HG03045 (cell line): ENCODE data around the gene ADD3.

Experiments
- ATAC-seq: cut with Tn5 transposase; IDR thresholded peaks from one replicate; pipeline ENCODE4 v1.9.1; 2021; ENCODE audit warnings: mild to moderate bottlenecking, moderate library complexity; ENCODE audit not compliant: unreplicated experiment

ADD3 gene

DNA sequence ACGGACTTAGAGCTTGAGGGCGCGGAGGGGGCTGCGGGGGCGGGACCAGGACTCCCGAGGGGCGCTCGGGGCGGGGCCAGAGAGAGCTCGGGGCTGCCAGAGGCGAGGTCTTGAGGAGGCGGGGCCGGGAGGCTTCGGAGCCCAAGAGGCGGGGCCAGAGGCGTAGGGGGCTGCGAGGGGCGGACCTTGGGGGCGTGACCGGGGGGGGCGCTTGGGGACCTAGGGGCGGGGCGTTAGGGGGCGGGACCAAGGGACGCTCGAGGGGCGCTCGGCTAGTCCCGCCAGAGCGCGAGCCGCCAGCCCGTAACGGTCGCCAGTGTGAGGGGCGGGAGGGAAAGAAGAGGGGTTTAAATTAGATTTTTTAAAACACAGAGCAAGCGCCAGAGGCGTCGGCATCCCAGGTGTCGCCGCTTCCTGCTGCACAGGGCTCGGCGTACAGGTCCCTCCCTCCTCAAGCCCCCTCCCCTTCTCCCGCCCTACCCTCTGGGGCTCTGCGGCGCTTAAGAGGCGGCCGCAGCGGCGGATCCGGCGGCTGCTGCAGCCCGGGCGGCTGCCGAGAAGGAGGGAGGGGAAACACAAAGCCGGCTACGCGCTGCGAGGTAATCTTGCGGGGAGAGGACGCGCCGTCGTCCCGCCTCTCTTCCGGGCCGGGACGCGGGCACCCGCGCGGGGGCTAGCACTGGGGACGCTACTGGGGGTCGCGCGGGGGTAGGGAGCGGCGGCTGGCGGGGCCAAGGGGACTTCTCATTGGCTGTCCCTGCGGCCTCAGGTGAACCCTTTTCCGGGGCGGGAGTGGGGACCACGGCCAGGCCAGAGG is at the start of gene ADD3:
Gene ADD3, plus strand, starts transcription at position 284 of the 817 bp plus-strand sequence. CDS start 92,670 bp downstream, outside the sequence.
- ATAC-seq: peak; percentile 72

DNA sequence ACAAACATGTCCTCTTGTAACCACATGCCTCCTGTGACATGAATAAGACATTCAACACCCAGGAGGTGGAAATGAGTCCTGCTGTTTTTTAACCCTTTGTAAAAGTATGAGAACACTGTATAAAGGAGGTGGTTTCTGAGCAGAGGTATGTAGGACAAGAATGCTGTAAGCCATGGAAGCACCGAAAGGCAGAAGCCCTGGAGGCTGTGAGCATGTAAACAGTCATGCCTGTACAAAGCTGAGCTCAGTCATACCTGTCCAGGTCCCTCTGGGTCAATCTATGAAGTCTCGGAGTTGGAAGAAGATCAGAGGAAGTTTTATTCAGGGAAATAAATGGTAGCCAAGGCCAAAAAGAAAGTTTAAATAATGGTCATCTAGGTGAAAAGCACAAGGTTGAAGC is 49.7 kb upstream of the ADD3 start:
- ATAC-seq: no peak

- no peak for ATAC-seq
Observed at GRCh38 chr10:109959259-109960145, 48.3 kb upstream of the ADD3 start.

DNA sequence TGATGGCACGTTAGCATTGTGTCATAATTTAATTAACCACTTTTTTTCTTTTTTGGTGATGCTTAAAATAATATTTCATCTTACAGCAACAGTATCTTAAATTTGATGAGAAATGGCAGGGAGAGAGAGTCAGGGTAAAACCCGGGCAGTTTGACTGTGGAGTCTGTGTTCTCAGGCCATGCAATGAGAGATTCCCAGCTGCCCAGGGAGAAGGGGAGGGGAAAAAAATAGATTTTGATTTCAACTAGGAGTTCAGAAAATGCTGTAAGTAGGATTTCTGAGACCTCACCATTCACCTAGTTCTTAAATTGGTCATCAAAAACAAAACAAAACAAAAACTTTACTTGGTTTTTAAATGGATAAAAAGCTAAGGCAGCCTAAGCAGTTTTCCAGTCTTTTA is 47.1 kb upstream of the ADD3 start:
- no peak for ATAC-seq

GRCh38 chr10:109961174-109962001 is 46.4 kb upstream of the ADD3 start:
- no peak for ATAC-seq

GRCh38 chr10:109962247-109962646 is 45.5 kb upstream of the ADD3 start:
- no peak for ATAC-seq

GRCh38 chr10:109963439-109963838 is 44.3 kb upstream of the ADD3 start:
- ATAC-seq: no peak

DNA sequence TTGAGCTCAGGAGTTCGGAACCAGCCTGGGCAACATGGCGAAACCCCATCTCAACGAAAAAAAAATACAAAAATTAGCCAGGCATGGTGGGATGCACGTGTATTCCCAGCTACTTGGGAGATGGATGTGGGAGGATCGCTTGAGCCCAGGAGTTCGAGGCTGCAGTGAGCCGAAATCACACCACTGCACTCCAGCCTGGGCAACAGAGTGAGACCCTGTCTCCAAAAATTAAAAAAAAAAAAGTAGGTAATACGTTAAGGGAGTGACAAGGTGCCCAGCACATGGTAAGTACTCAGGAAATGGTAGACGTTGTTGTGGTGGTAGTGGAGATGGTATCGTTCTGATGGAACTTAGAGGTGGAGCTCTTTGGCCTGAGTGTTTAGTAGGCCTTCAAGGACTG is 43.5 kb upstream of the ADD3 start:
- ATAC-seq: no peak

GRCh38 chr10:109966961-109967738 is 40.6 kb upstream of the ADD3 start:
- ATAC-seq: no peak

GRCh38 chr10:109967739-109968088 is 40.1 kb upstream of the ADD3 start:
- no peak for ATAC-seq

DNA sequence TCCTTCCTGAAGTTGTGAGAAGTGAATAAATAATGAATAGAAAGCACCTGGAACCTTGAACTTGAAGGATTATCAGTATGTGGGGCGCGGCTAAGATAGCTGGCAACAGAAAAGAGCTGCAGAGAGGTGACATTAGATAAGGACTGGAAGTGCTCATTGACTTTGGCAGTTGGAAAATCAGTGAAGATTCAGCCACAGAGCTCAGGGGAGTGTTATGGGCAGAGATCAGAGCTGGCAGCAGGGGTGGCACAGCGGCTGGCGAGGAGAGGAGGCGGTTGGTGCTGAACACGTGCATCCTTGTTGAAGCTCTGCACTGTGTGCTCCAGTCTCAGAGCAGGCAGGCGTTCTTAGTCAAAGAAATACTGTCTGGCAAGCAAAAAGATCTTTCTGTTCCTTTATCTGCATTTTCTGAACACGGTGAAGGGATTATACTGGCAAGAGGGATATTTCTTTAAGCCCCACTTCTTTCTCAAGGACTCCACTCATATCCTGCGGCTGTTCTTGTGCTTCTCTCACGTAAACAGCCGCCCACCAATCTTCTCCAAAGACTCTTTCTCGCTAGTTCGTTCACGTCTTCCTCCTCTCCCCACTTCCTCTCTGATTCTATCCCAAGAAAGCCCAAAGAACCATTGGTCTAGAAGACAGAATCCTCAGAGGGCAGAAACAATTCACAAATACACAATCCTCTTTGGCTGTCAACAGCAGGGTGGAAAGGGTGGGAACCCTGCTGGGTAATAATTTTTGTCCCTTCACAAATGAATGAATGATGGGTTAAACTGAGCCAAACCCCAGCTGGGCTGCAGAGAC is 38.6 kb upstream of the ADD3 start:
- no peak for ATAC-seq

DNA sequence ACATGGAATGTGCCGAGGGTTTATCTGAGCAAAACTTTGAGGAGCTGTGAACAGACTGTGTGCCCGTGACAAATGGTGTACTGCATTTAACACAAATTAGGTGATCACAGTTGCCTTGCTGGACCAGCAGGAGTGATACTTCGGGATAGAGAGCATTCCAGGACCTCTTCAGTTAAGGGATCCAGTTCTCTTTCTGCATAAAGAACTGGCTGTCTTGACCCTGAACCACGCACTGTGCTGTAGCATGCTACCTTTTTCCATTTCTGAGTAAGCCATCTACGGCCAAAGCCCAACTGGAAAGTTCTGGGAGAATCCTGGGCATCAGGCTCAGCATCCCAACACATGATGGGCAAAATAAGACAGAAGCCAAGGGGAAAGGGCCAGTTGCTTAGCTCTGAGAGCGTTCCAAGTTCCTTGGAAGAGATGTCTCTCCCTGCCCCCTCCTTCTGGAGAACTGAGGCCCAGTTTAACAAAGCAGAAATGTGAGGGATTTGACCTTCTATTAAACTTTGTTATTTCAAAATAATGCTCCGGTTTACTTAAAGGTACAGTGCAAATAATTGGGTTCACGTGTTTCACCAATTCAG is 37.9 kb upstream of the ADD3 start:
- ATAC-seq: no peak

GRCh38 chr10:109971634-109972033 is 36.1 kb upstream of the ADD3 start:
- ATAC-seq: no peak

DNA sequence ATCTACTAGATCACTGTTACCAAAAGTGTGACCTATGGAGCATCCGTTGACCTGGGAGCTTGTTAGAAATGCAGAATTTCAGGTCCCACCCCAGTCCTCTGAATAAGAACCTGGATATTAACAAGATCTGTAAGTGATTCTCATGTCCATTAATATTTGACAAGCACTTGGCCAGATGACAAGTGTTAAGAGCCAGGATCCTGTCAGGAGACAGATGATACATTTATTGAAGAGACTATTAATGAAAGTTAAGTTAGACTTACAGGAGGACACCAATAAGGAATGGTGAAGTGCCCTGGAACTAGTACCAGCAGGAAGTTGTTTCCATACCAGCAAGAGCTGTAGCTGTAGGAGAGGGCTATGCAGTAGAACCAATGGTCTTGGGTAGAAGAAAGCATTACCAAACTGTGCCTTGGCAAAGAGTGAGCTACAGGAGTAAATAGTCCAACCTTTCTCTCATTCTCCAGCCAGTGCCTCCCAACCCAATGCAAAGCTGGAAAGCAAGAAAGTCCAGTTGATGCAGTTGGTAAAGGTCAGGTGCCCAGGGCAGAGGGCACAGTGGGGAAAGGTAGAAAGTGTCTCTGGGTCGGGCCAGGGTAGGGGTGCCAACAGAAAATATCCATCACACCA is 35.3 kb upstream of the ADD3 start:
- ATAC-seq: no peak

DNA sequence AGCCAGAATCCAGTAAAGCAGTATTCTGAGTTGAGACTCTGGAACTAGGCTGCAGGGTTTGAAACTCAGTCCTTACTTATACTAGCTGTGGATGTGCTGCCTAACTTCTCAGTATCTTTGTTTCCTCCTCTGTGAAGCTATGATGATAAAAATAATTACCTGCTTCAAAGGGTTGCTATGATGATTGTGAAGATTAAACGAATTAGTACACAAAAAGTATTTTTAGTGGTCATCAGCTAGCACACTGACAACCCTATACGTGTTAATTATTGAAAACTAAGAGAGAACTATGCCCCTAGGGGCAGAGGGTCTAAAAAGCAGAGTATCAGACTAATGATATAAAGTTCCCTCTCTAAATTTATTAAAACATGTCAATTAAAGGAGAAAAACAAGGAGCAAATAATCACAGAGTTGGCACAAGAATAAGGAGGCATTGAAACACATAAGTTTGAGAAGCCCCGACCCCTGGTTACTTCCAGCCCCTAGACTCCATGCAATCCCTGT is 34.4 kb upstream of the ADD3 start:
- ATAC-seq: no peak

DNA sequence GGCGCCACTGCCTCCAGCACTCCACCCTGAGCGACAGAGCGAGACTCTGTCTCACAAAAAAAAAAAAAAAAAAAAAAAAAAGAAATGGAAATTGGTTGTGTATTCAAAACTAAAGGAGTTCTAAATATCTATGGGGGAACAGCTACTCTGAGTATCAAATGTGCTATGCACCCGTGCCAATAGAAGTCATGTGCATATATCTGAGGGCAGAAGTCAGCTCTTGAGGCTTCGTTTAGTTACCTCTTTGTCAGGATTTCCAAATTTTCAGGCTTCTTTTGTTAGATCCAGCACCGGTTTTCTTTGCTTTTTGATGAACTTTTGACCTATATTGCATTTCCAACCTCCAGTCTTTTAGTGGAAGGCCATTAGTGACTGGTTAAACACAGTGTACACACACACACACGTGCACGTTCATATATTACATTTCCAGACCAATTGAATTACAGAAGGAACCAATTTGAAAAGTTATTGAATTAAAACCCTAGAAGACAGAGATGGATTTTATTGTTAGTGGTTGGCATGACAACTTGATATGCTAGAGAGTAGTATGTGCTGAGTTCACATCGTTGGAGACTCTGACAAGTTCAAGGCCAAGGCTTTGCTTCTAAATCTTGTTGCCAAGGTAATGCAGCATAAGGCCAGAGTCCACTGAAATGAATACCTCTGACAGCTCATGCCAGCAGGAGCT is 33.1 kb upstream of the ADD3 start:
- no peak for ATAC-seq

- no peak for ATAC-seq
Observed at GRCh38 chr10:109975244-109976190, 32.3 kb upstream of the ADD3 start.
